Activated CD8-positive, alpha-beta T cell treated with anti-CD3 and anti-CD28 coated beads for 36 hours (primary cell): ENCODE results near the gene EIPR1. TPM values are rescaled to one million over a fixed set of nuclear protein-coding genes. Genes with fewer than 3 reads are reported as not detected.
"Not testable (repeated sequence)": the region's sequence is repeated elsewhere in the genome, so short reads cannot be mapped to it uniquely, and the experiment has no call there.

Experiments used
- ATAC-seq: fragments of 200-7000 bp; cut with Tn5 transposase; one replicate; pipeline ENCODE4 v1.10.0; 2021; ENCODE audit warnings: mild to moderate bottlenecking, moderate library complexity
- CTCF ChIA-PET: fragments of 350-600 bp; sonication (Branson Sonifier 250); formaldehyde crosslinking; loops from one replicate; lab custom pipeline; 2021; ENCODE audit warnings: antibody characterized with exemption; lab: Charles Lee
- POLR2A ChIA-PET: fragments of 350-600 bp; sonication (Branson Sonifier 250); formaldehyde crosslinking; loops from one replicate; lab custom pipeline; 2021; ENCODE audit warnings: antibody characterized with exemption; lab: Charles Lee
- DNase-seq: peaks from one replicate; pipeline ENCODE4 v3.0.0-alpha.2; 2020
- H3K27ac Mint-ChIP-seq: one replicate; pipeline ENCODE4 v1.8.0; 2021; ENCODE audit warnings: mild to moderate bottlenecking, mixed read lengths
- H3K27me3 Mint-ChIP-seq: one replicate; pipeline ENCODE4 v1.8.0; 2021; ENCODE audit warnings: mixed read lengths
- H3K36me3 Mint-ChIP-seq: one replicate; pipeline ENCODE4 v1.8.0; 2021; ENCODE audit warnings: low read depth, mixed read lengths
- H3K4me1 Mint-ChIP-seq: one replicate; pipeline ENCODE4 v1.8.0; 2021; ENCODE audit warnings: low read depth, mixed read lengths
- H3K4me3 Mint-ChIP-seq: one replicate; pipeline ENCODE4 v1.8.0; 2021; ENCODE audit warnings: mild to moderate bottlenecking, moderate library complexity, mixed read lengths
- H3K9me3 Mint-ChIP-seq: one replicate; pipeline ENCODE4 v1.8.0; 2021; ENCODE audit warnings: mixed read lengths
- intact Hi-C: fragments of 100-400 bp; cut with micrococcal nuclease; formaldehyde crosslinking; loops from one replicate; pipeline ENCODE4 v1.10.0; 2022
- total RNA-seq, 2 experiments: library from RNA; stranded (reverse); gene quantifications; one replicate each; pipeline ENCODE4 v1.2.3, GENCODE V29; 2021
- TF ChIP-seq, protein P1 (sequence below): fragments of 200-600 bp; IDR thresholded peaks from one replicate; pipeline ENCODE4 v1.8.0; 2022; ENCODE audit warnings: antibody characterized with exemption, mild to moderate bottlenecking

The EIPR1 gene
- total RNA-seq, 2 experiments from 2014 or later, result 38.4 to 39.1 TPM

DNA sequence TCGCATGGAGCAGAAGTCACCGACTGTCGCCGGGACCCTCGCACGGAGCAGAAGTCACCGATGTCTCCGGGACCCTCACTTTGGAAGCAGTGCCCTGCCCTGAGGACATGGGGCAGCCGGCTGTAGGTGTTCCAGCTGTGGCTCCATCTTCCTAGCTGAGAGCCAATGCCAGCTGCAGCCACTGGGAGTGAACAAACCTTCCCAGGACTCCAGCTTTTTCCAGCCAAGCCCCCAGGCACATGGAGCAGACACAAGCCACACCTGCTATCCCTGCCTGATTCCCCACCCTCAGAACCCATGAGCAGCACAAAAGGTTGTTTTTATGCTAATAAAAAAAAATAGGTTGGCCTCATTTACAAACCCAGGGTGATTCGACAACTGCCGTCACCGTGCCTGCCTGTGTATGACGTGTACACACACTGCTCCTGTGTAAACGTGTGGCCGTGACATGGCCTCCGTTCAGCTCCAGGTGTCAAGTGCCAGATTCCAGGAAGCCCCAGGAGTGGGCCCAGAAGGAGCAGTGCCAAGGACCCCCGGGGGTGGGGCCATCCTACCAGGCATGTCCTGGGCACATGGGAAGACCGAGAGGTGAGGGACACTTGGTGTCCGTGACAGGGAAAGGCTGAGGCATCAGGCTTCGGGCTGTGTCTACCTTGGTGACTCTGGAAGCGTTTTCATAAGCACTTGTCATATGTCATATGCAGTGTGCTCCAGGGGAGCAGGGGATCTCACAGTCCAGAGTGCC lies 91.5 kb downstream of the EIPR1 start:
- no peaks in the 10 kb centered on the region for H3K9me3 Mint-ChIP-seq
- peaks cover 12% of the 10 kb centered on the region for H3K36me3 Mint-ChIP-seq
- intact Hi-C loops, result no loop called here
- no peak overlapping the region for H3K4me3 Mint-ChIP-seq
- no peaks in the 10 kb centered on the region for H3K27me3 Mint-ChIP-seq
- POLR2A ChIA-PET, result no interaction called here
- TF ChIP-seq, protein P1, sequence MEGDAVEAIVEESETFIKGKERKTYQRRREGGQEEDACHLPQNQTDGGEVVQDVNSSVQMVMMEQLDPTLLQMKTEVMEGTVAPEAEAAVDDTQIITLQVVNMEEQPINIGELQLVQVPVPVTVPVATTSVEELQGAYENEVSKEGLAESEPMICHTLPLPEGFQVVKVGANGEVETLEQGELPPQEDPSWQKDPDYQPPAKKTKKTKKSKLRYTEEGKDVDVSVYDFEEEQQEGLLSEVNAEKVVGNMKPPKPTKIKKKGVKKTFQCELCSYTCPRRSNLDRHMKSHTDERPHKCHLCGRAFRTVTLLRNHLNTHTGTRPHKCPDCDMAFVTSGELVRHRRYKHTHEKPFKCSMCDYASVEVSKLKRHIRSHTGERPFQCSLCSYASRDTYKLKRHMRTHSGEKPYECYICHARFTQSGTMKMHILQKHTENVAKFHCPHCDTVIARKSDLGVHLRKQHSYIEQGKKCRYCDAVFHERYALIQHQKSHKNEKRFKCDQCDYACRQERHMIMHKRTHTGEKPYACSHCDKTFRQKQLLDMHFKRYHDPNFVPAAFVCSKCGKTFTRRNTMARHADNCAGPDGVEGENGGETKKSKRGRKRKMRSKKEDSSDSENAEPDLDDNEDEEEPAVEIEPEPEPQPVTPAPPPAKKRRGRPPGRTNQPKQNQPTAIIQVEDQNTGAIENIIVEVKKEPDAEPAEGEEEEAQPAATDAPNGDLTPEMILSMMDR, result no peak
- H3K4me1 Mint-ChIP-seq, result peaks cover 5% of the 10 kb centered on the region
- no peak overlapping the region for H3K27ac Mint-ChIP-seq
- DNase-seq (no peak), ATAC-seq (no peak)
- CTCF ChIA-PET, result no interaction called here

GRCh38 chr2:3284657-3285630 lies 92.7 kb downstream of the EIPR1 start:
- Mint-ChIP-seq H3K27ac (no peak overlapping the region), H3K36me3 (peaks cover 16% of the 10 kb centered on the region), H3K9me3 (no peaks in the 10 kb centered on the region), H3K27me3 (no peaks in the 10 kb centered on the region), H3K4me1 (peaks cover 5% of the 10 kb centered on the region), H3K4me3 (no peak overlapping the region)
- DNase-seq (no peak), ATAC-seq (no peak)
- TF ChIP-seq, protein P1, result no peak
- CTCF ChIA-PET, result no interaction called here
- intact Hi-C loops, result no loop called here
- POLR2A ChIA-PET, result no interaction called here

- POLR2A ChIA-PET, H3K9me3 Mint-ChIP-seq, H3K4me3 Mint-ChIP-seq, CTCF ChIA-PET, H3K27me3 Mint-ChIP-seq, H3K4me1 Mint-ChIP-seq, intact Hi-C loops, DNase-seq, ATAC-seq, H3K27ac Mint-ChIP-seq: not testable (repeated sequence)
- H3K36me3 Mint-ChIP-seq, result peaks cover 12% of the 10 kb centered on the region
These were observed 93.6 kb downstream of the EIPR1 start for GRCh38 chr2:3283876-3284656.

DNA sequence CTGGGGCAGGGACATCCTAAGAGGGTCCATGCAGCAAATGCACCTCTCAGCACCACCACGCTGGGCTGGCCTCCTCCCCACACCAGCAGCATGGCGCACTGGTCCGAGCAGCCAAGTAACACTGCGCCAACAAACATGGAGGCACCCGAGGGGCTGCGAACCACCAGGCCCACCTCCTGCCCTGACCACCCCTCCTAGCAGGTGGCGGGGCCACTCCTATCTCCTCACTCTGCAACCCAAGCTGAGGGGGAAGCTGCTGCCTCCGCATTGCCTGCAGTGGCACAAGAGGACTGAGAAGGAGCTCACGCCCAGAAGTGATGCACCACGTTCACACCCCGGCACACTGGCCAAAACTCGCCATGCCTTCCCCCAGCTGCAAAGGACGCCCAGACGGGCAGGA lies 94.4 kb downstream of the EIPR1 start:
- H3K27me3 Mint-ChIP-seq, result no peaks in the 10 kb centered on the region
- intact Hi-C loops, result no loop called here
- ChIA-PET POLR2A (no interaction called here), CTCF (no interaction called here)
- no peak overlapping the region for H3K4me3 Mint-ChIP-seq
- peaks cover 2% of the 10 kb centered on the region for H3K4me1 Mint-ChIP-seq
- DNase-seq (no peak), ATAC-seq (no peak)
- TF ChIP-seq, protein P1, result no peak
- no peak overlapping the region for H3K27ac Mint-ChIP-seq
- H3K9me3 Mint-ChIP-seq, result peaks cover 3% of the 10 kb centered on the region
- peaks cover 17% of the 10 kb centered on the region for H3K36me3 Mint-ChIP-seq
